OCI-LY3 (cell line): ENCODE results near the gene ENPEP.
"Not testable (repeated sequence)": the region's sequence is repeated elsewhere in the genome, so short reads cannot be mapped to it uniquely, and the experiment has no call there.

Experiments
- H2AFZ ChIP-seq: fragments of 200-600, 300-600 bp; shearing (Covaris generic); 2 replicates; pipeline ENCODE4 v1.6.0; 2014; ENCODE audit warnings: antibody characterized with exemption, low read depth, low read length
- H3K27ac ChIP-seq: fragments of 200-600, 300-600 bp; sonication (generic); 2 replicates; pipeline ENCODE4 v1.5.1; 2014; ENCODE audit warnings: mild to moderate bottlenecking, low read length, moderate library complexity, mixed read lengths
- H3K27me3 ChIP-seq: fragments of 200-600, 300-600 bp; sonication (generic); 2 replicates; pipeline ENCODE4 v1.6.1; 2014; ENCODE audit warnings: low read depth, low read length, mixed read lengths
- H3K36me3 ChIP-seq: fragments of 200-600, 300-600 bp; sonication (generic); replicated peaks from 2 replicates; pipeline ENCODE3; 2014; ENCODE audit warnings: low read depth, low read length, mixed read lengths
- H3K4me1 ChIP-seq: fragments of 300-600, 200-600 bp; sonication (generic); 2 replicates; pipeline ENCODE4 v1.6.1; 2014; ENCODE audit warnings: low read length, mixed read lengths
- H3K4me2 ChIP-seq: fragments of 200-600, 300-600 bp; sonication (generic); 2 replicates; pipeline ENCODE4 v1.6.1; 2014; ENCODE audit warnings: low read length, mixed read lengths
- H3K4me3 ChIP-seq: fragments of 300-600, 200-600 bp; sonication (generic); 2 replicates; pipeline ENCODE4 v1.5.1; 2014; ENCODE audit warnings: antibody characterized with exemption, mild to moderate bottlenecking, low read length, moderate library complexity
- H3K79me2 ChIP-seq: fragments of 300-600, 200-600 bp; shearing (Covaris generic); 2 replicates; pipeline ENCODE4 v1.6.1; 2014; ENCODE audit warnings: mild to moderate bottlenecking, low read length, mixed read lengths
- H3K9ac ChIP-seq: fragments of 300-600, 200-600 bp; shearing (Covaris generic); 2 replicates; pipeline ENCODE4 v1.6.0; 2014; ENCODE audit warnings: mild to moderate bottlenecking, low read length, moderate library complexity
- H3K9me3 ChIP-seq: fragments of 200-600, 300-600 bp; shearing (Covaris generic); 2 replicates; pipeline ENCODE4 v1.6.1; 2014; ENCODE audit warnings: low read length, mixed read lengths; ENCODE audit not compliant: insufficient read depth
- H4K20me1 ChIP-seq: fragments of 200-600, 300-600 bp; sonication (generic); 2 replicates; pipeline ENCODE4 v1.6.1; 2016; ENCODE audit warnings: low read length, mixed read lengths; ENCODE audit not compliant: insufficient read depth
- EZH2phosphoT487 ChIP-seq: fragments of 200-600 bp; shearing (Covaris generic); IDR thresholded peaks from 2 replicates; pipeline ENCODE4 v1.6.1; 2018; ENCODE audit warnings: antibody characterized with exemption, mixed run types, low read depth
- TF ChIP-seq, protein P1 (sequence below): fragments of 200-600, 300-600 bp; sonication (generic); IDR thresholded peaks from 2 replicates; pipeline ENCODE4 v1.5.1; 2014; ENCODE audit warnings: antibody characterized with exemption, low read length, low read depth

ENPEP gene

DNA sequence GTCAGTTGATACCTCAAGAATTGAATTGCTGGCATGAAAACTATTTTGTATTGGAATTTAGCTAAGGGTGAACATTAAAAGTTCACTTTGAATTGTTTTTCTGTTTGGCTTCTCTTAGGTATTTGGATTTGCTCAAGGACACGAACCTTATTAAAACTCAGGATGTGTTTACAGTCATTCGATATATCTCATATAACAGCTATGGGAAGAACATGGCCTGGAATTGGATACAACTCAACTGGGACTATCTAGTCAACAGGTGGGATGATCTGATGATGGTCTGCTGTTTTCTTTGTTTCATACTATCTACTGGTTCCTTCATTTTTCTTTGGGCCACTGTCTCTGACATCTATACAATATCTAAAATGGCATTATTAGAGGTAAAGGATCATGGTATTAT lies 77.2 kb downstream of the ENPEP start:
- Histone ChIP-seq H3K27ac (no peak overlapping the region), H3K79me2 (no peaks in the 10 kb centered on the region), H3K9me3 (no peaks in the 10 kb centered on the region), H3K9ac (no peak overlapping the region), H3K36me3 (no peaks in the 10 kb centered on the region), H2AFZ (no peak overlapping the region), H3K4me2 (no peak overlapping the region), H3K4me3 (no peak overlapping the region), H3K27me3 (no peaks in the 10 kb centered on the region), H4K20me1 (no peaks in the 10 kb centered on the region), H3K4me1 (no peaks in the 10 kb centered on the region)
- TF ChIP-seq, protein P1, sequence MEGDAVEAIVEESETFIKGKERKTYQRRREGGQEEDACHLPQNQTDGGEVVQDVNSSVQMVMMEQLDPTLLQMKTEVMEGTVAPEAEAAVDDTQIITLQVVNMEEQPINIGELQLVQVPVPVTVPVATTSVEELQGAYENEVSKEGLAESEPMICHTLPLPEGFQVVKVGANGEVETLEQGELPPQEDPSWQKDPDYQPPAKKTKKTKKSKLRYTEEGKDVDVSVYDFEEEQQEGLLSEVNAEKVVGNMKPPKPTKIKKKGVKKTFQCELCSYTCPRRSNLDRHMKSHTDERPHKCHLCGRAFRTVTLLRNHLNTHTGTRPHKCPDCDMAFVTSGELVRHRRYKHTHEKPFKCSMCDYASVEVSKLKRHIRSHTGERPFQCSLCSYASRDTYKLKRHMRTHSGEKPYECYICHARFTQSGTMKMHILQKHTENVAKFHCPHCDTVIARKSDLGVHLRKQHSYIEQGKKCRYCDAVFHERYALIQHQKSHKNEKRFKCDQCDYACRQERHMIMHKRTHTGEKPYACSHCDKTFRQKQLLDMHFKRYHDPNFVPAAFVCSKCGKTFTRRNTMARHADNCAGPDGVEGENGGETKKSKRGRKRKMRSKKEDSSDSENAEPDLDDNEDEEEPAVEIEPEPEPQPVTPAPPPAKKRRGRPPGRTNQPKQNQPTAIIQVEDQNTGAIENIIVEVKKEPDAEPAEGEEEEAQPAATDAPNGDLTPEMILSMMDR, result no peak
- TF ChIP-seq EZH2phosphoT487, result no peak

- Histone ChIP-seq H3K9ac (no peak overlapping the region), H3K27me3 (no peaks in the 10 kb centered on the region), H3K4me3 (no peak overlapping the region), H3K36me3 (no peaks in the 10 kb centered on the region), H3K9me3 (no peaks in the 10 kb centered on the region), H4K20me1 (no peaks in the 10 kb centered on the region), H3K4me2 (no peak overlapping the region), H2AFZ (no peak overlapping the region), H3K4me1 (no peaks in the 10 kb centered on the region), H3K79me2 (no peaks in the 10 kb centered on the region), H3K27ac (no peak overlapping the region)
- no peak for TF ChIP-seq EZH2phosphoT487
- TF ChIP-seq, protein P1, result no peak
Measured at GRCh38 chr4:110567214-110567613, 91.3 kb downstream of the ENPEP start.

DNA sequence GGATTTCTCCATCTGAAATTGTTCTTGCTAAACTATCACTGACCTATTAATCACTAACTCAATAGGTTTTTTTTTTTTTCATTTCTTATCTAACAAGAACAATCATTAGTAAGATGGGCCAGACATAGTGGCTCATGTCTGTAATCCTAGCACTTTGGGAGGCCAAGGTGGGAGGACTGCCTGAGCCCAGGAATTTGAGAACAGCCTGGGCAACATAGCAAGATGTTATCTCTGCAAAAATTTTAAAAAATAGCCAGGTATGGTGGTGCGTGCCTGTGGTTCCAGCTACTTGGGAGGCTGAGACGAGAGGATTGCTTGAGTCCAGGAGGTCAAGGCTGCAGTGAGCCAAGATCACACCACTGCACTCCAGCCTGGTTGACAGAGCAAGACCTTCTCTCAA lies 100.7 kb downstream of the ENPEP start:
- H3K4me1 ChIP-seq, H3K27ac ChIP-seq, H3K4me2 ChIP-seq, H3K9ac ChIP-seq, H3K27me3 ChIP-seq, H3K9me3 ChIP-seq, H3K36me3 ChIP-seq, H3K4me3 ChIP-seq, H2AFZ ChIP-seq, H4K20me1 ChIP-seq, H3K79me2 ChIP-seq: not testable (repeated sequence)

DNA sequence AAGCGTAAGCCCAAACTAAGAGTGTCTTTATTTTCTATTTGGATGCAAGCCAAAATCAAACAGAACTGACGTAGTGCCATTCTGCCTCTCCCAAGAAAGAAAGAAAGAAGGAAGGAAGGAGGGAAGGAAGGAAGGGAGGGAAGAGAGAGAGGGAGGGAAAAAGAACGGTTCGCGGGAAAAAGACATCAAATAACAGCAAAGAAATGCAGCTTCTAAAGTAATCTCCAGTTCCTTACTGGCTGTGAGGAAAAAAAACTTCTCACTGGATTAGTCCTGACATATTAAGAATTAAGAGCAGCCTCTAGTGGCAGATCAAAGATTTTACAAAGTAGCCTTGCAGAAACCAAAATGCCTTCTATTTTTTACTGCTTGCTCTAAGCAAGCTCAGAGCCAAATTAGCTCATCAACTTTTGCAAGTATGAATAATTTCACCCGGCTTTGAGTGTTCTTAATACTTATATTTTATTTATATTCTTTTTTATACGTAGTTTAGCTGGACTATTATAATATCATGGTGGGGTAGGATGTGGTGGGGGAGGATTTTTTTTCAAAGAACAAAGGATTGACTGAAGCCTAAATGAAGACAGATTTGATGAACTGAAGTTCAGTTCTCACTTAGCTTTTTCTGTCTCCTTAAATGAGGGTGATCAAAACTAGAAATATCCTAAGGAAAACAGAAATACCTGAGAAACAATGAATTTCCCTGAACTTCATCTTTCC lies 110.3 kb downstream of the ENPEP start:
- Histone ChIP-seq H2AFZ (no peak overlapping the region), H3K9ac (no peak overlapping the region), H3K36me3 (no peaks in the 10 kb centered on the region), H3K4me1 (no peaks in the 10 kb centered on the region), H3K27me3 (no peaks in the 10 kb centered on the region), H3K27ac (no peak overlapping the region), H3K4me2 (no peak overlapping the region), H3K9me3 (no peaks in the 10 kb centered on the region), H3K79me2 (no peaks in the 10 kb centered on the region), H3K4me3 (no peak overlapping the region), H4K20me1 (no peaks in the 10 kb centered on the region)
- no peak for TF ChIP-seq EZH2phosphoT487
- TF ChIP-seq, protein P1, result peak; percentile 53
